HL-60 (cell line): Measurements from ENCODE around the gene COG7.
"Not testable (repeated sequence)": the region's sequence is repeated elsewhere in the genome, so short reads cannot be mapped to it uniquely, and the experiment has no call there.

ENCODE experiments used
- DNase-seq, 2 experiments: peaks; one replicate each; pipeline ENCODE4 v3.0.0-alpha.2; 2010 to 2020; ENCODE audit warnings: low read depth in 1 of 2, low spot score in 1 of 2
- H3K27ac ChIP-seq: fragments of 250-450 bp; sonication (Bioruptor Pico); replicated peaks from 2 replicates; pipeline ENCODE4 v1.5.1; 2020; ENCODE audit warnings: mild to moderate bottlenecking, moderate library complexity
- H3K27me3 ChIP-seq: fragments of 250-450 bp; sonication (Bioruptor Pico); 2 replicates; pipeline ENCODE4 v1.5.1; 2021; ENCODE audit warnings: mild to moderate bottlenecking, moderate library complexity; ENCODE audit not compliant: insufficient read depth, poor library complexity, severe bottlenecking
- H3K4me3 ChIP-seq: replicated peaks from 2 replicates; pipeline ENCODE4 v1.5.1; 2011; ENCODE audit warnings: mild to moderate bottlenecking, control low read depth, low read length; ENCODE audit not compliant: insufficient read depth
- GABPA ChIP-seq: IDR thresholded peaks from 2 replicates; pipeline ENCODE4 v1.6.1; 2012; ENCODE audit warnings: low read depth
- POLR2AphosphoS5 ChIP-seq: IDR thresholded peaks from 2 replicates; pipeline ENCODE4 v1.6.1; 2012; ENCODE audit warnings: low read depth
- SPI1 ChIP-seq: IDR thresholded peaks from 2 replicates; pipeline ENCODE4 v1.6.1; 2012; ENCODE audit warnings: low read depth, mild to moderate bottlenecking, borderline replicate concordance
- TF ChIP-seq, protein P1 (sequence below): IDR thresholded peaks from 2 replicates; pipeline ENCODE4 v1.6.1; 2012; ENCODE audit warnings: low read depth; ENCODE audit not compliant: insufficient replicate concordance
- TF ChIP-seq, protein P2 (sequence below): IDR thresholded peaks from one replicate; pipeline ENCODE4 v1.5.1; 2011; ENCODE audit warnings: low read length, control low read depth, inconsistent platforms; ENCODE audit not compliant: insufficient read depth

COG7 gene

DNA sequence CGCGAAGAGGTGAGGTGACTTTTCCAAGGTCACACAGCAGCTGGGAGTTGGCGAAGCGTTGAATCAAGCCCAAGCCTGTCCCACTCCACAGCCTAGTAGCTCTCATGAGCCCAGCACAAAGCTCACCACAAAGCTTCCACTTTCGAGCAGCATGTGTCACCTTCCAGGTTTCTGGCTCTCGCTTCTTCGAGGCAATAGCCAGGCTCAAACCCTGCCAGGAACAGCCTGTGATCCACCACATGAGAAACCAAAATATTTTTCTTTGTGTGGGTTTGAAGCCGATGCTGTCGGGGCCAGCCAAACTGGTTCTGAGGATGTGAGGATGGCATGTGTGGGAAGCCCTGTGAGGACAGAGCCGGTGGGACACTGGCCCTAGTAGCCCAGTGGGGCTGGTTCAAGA, 68.1 kb downstream of the COG7 start:
- DNase-seq = no peak
- Histone ChIP-seq H3K27me3 (no peaks in the 10 kb centered on the region), H3K4me3 (no peak overlapping the region), H3K27ac (no peak overlapping the region)
- TF ChIP-seq SPI1 = no peak
- TF ChIP-seq, protein P1, sequence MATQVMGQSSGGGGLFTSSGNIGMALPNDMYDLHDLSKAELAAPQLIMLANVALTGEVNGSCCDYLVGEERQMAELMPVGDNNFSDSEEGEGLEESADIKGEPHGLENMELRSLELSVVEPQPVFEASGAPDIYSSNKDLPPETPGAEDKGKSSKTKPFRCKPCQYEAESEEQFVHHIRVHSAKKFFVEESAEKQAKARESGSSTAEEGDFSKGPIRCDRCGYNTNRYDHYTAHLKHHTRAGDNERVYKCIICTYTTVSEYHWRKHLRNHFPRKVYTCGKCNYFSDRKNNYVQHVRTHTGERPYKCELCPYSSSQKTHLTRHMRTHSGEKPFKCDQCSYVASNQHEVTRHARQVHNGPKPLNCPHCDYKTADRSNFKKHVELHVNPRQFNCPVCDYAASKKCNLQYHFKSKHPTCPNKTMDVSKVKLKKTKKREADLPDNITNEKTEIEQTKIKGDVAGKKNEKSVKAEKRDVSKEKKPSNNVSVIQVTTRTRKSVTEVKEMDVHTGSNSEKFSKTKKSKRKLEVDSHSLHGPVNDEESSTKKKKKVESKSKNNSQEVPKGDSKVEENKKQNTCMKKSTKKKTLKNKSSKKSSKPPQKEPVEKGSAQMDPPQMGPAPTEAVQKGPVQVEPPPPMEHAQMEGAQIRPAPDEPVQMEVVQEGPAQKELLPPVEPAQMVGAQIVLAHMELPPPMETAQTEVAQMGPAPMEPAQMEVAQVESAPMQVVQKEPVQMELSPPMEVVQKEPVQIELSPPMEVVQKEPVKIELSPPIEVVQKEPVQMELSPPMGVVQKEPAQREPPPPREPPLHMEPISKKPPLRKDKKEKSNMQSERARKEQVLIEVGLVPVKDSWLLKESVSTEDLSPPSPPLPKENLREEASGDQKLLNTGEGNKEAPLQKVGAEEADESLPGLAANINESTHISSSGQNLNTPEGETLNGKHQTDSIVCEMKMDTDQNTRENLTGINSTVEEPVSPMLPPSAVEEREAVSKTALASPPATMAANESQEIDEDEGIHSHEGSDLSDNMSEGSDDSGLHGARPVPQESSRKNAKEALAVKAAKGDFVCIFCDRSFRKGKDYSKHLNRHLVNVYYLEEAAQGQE = no peak
- TF ChIP-seq, protein P2, sequence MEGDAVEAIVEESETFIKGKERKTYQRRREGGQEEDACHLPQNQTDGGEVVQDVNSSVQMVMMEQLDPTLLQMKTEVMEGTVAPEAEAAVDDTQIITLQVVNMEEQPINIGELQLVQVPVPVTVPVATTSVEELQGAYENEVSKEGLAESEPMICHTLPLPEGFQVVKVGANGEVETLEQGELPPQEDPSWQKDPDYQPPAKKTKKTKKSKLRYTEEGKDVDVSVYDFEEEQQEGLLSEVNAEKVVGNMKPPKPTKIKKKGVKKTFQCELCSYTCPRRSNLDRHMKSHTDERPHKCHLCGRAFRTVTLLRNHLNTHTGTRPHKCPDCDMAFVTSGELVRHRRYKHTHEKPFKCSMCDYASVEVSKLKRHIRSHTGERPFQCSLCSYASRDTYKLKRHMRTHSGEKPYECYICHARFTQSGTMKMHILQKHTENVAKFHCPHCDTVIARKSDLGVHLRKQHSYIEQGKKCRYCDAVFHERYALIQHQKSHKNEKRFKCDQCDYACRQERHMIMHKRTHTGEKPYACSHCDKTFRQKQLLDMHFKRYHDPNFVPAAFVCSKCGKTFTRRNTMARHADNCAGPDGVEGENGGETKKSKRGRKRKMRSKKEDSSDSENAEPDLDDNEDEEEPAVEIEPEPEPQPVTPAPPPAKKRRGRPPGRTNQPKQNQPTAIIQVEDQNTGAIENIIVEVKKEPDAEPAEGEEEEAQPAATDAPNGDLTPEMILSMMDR = no peak
- no peak for TF ChIP-seq POLR2AphosphoS5
- no peak for TF ChIP-seq GABPA

DNA sequence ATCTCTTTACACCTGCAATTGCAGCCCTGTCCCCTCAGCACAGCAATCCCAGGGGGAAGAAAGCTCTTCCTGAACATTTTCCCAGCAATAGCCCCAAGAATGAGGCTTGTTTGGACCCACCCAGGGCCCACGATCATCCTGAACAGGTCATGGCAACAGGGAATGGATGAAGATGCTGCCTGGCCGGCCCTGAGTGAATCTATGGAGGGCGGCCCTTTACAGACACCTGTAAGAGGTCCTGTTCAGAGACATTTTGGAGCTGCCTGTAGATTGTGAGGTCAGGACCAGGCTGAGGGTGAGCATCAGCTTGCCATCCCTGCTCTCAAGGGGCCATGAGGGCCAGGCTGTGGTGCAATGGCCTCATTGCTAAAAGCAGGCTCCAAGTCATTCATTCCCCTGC, 69.1 kb downstream of the COG7 start:
- TF ChIP-seq GABPA (no peak), POLR2AphosphoS5 (no peak)
- TF ChIP-seq, protein P1 = no peak
- DNase-seq = no peak
- H3K4me3 ChIP-seq = no peak overlapping the region

DNA sequence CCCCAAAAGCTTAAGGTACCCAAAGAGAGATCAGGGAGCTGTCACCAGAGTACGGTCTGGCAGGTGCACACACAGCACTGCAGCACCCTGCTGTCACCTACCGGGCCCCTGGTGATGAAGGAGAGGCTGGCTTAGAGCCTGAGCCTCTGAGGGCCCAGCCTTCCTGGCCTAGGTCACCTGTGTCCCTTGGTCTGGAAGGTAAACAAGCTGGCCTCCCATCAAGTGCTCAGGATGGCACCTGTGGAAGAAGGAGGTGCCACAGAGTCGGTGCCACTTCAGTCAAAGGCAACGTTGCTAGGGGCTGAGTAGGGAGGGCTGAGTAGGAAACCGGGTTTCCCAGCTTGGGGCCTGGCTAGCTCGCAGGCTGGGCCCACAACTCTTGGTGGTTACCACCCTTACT, 70.7 kb downstream of the COG7 start:
- Histone ChIP-seq H3K27me3 (no peaks in the 10 kb centered on the region), H3K27ac (no peak overlapping the region), H3K4me3 (no peak overlapping the region)
- TF ChIP-seq GABPA (no peak), SPI1 (no peak), POLR2AphosphoS5 (no peak)
- TF ChIP-seq, protein P2 = no peak
- TF ChIP-seq, protein P1 = no peak
- DNase-seq = no peak

More for the DNA sequence above, 69.1 kb downstream of the COG7 start:
- no peak overlapping the region for H3K27ac ChIP-seq
- H3K27me3 ChIP-seq = no peaks in the 10 kb centered on the region

DNA sequence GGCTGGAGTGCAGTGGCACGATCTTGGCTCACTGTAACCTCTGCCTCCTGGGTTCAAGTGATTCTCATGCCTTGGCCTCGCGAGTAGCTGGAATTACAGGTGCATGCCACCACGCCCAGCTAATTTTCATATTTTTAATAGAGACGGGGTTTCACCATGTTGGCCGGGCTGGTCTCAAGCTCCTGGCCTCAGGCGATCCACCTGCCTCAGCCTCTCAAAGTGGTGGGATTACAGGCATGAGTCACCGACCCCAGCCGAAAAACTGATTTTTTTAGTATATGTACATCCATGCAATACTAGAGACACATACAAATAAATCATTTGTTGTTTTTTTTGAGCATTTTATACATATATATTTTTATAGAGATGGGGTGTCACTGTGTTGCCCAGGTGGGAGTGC, 71.3 kb downstream of the COG7 start:
- H3K27ac ChIP-seq, DNase-seq, H3K4me3 ChIP-seq, H3K27me3 ChIP-seq: not testable (repeated sequence)
